HG02852 (cell line): Measurements from ENCODE around the gene GRM5.
"Not testable (repeated sequence)": the region's sequence is repeated elsewhere in the genome, so short reads cannot be mapped to it uniquely, and the experiment has no call there.

Experiments used
- ATAC-seq: cut with Tn5 transposase; IDR thresholded peaks from one replicate; pipeline ENCODE4 v1.9.1; 2021; ENCODE audit warnings: mild to moderate bottlenecking, moderate library complexity; ENCODE audit not compliant: unreplicated experiment

Gene GRM5

GRCh38 chr11:89065651-89066201, at the start of gene GRM5:
GRM5 (minus strand) TSS chr11:89065982; CDS start chr11:89047872, 18,110 bp downstream.
- not testable (repeated sequence) for ATAC-seq

GRCh38 chr11:89097956-89098355, 32.2 kb upstream of the GRM5 start:
- ATAC-seq: peak; percentile 89

- not testable (repeated sequence) for ATAC-seq
Measured at GRCh38 chr11:89093806-89094205, 28.0 kb upstream of the GRM5 start.

DNA sequence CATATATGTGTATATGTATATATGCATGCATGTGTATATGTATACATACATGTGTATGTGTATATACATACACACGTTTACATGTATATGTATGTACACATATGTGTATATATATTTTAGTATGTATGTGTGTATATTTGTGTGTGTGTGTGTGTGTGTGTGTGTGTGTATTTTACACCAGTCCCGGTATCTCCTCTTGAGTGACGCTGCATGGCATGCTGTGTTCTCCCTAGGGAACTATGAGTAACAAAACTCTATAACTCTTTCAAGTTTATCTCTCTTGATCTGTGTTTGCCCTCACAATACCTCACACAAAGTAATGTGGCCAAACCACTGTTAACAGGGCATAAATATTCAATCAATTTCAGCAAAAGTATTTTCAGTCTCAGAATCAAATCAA, 19.2 kb upstream of the GRM5 start:
- ATAC-seq: not testable (repeated sequence)

DNA sequence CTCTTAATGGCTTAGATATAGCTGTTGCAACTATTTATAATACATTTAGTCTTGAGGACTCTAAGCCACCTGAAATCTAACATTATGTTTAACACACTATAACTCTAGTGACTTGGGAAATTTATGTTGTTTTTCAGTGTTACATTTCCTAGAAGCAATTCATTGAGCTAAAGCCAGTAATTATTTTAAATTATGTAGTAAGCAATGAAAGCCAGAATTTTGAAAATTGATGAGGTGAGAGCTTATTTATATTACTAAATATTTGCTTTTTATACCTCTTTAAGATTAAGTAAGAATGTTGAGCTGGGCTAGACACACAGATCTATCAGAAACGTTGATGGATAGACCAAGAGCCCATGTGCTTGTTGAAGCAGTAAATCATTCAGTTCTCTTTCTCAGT, 5.1 kb upstream of the GRM5 start:
- not testable (repeated sequence) for ATAC-seq

DNA sequence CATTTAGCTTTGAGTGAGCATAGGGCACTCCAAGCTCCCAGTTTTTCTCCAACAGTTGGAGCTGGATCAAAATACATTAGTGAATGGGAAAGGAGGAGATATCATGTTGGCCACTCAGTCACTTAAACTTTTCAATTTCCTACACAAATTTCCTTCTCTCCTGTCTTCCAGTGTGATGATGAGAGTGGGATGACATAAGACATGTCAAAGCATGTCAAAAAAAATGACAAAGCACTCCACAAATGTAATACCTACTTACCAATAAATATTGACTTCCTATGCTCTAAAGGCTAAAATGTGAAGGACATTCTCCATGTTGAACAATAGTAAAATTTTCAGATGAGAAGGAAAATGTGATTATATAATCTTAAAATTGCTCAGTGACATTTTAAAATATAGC, 1.5 kb upstream of the GRM5 start:
- no peak for ATAC-seq

GRCh38 chr11:89065066-89065465, 716 bp downstream of the GRM5 start:
- ATAC-seq: no peak

DNA sequence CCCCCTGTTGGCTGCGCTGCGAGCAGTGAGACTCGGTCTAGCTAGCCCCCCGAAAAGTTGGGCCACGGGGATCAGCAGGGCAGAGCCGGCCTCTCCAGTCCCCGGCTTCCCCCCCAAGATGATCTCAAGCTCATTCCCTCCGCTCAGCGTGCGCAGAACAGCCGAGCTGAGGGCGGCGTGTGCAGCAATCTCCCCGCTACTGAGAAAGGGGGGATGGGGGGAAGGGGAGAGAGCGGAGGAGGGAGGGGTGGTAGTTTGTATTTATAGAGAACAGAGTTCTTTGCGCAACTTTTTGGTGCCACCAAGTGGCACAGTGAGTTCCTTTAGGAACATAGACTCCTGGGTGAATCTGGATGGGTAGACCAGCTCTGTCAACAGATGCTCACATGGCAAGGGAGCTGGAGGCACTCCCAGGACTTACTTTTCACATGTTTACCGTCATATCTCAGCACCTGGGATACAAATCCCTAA, 2.3 kb downstream of the GRM5 start:
- ATAC-seq: not testable (repeated sequence)

GRCh38 chr11:89062771-89063298, 2.9 kb downstream of the GRM5 start:
- ATAC-seq: not testable (repeated sequence)

DNA sequence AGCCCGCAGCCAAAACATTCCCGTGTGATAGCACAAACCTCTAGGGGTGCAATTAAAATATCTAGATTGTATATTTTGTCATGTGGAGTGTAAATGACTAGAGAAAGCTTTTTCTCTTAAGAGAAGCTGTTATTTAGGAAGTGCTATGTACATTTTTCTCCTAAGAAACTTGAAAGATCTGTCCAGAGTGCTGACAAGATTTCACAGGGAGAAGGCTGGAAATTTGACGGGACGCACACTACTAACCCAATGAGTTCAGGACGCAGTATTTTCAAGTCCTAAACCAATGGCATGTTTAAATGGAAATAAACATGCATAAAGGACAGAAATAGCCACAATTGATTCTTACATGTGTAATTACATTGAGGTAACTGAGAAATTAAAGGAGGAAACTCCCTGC, 3.9 kb downstream of the GRM5 start:
- not testable (repeated sequence) for ATAC-seq

DNA sequence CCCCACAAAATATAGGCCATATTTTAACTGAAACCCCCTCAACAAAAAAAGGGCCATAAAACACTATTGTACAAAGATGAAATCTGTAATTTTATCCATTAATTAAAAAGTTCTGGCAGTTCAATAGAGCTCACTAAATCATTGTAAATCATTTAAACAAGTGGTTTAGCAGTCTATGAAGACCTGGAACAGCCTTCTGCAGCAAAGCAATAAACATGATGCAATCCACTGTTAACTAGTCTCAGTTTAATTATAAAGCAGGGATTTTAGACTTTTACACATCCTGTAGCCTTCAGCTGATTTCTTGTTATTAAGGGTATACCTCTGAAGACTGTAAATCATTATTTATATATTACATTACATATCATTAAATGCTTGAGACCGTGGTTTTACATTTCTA, 8.4 kb downstream of the GRM5 start:
- not testable (repeated sequence) for ATAC-seq

DNA sequence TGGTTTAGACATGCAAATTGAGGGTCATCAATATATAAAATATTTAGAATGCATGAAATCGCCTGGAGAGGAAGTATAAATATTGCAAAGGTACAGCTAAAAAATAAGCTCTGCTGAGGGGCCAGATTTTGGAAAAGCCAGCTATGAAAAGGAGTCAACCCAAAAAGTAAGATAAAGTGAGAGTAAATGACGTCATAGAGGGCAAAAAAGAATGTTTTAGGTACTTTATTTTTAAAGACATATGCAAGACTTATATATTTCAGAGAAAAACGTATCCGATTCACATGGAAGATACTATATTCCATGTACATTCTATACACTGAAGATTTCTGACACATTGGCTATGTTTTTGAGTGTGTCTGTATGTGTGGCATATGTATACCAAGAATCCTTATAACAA, 13.6 kb downstream of the GRM5 start:
- ATAC-seq: no peak

DNA sequence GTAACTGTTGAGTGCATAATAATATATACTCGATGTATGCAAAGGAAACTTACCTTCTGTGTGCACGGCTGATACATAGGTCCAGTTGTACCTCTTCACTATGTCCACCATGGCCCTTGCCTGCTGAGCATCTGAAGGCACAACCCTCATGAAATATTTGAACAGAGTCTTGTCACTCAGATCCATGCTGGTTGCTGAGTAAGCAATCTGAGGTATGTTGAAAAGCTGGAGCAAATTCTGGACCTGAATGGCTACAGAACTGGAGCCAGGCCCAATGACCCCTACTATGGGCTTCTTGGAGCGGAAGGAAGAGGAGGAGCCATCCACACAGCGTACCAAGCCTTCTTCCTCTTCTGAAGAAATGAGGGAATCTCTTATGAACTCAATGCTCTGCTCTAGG, 18.6 kb downstream of the GRM5 start:
- ATAC-seq: not testable (repeated sequence)

GRCh38 chr11:89043861-89044588, 21.8 kb downstream of the GRM5 start:
- not testable (repeated sequence) for ATAC-seq

DNA sequence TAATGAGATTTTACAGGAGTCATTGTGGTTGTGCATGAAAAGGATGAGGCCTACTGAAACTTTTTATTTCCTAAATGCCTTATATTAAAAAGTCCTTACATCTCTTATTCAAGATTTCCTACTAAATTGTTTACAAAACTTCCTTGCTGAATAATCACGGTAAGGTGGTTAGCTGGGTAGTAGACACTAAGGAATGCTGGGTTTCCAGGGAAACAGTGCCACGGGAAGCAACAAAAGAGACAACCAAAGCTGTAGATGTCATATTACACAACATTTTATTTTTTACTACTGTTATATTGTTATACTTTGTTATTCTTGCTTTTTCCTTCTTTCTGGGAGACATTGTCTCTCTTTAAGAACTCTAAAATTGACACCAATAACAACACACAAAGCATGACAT, 36.1 kb downstream of the GRM5 start:
- not testable (repeated sequence) for ATAC-seq

DNA sequence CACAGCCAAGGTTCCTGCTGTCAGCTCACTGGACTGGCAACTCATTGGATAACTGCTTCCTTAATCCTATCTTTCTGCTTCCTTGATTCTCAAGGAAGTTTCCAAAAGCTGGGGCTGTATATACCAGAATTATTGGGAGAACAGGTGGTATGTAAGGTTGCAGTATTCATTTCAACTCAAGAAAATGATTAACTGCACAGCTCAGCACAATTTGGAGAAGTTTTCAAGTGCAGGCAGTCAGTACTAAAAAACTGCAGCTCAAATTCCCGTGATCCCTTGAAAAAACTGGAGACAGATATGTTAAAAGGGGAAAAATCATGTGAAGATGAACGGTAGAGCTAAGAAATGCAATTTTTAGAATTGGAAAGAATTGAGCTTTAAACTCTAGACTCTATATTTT, 44.4 kb downstream of the GRM5 start:
- ATAC-seq: no peak

GRCh38 chr11:89019827-89020547, 45.8 kb downstream of the GRM5 start:
- not testable (repeated sequence) for ATAC-seq

DNA sequence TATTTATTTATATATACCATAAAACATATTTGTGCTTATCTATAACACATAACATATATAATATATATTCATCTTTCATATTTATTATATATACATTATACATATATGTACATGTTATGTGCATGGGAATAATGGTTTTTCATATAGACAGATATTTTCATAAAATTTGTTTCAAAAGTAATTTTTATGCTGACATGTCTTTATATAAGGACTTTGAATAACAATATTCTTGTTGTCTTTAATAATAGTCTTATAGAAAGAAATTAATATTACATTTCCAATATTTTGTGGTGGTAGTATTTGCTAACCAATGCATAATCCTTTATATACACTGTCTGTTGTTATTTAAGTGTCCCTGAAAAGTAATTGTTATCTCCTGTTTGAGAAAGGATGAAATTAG, 49.6 kb downstream of the GRM5 start:
- ATAC-seq: no peak

DNA sequence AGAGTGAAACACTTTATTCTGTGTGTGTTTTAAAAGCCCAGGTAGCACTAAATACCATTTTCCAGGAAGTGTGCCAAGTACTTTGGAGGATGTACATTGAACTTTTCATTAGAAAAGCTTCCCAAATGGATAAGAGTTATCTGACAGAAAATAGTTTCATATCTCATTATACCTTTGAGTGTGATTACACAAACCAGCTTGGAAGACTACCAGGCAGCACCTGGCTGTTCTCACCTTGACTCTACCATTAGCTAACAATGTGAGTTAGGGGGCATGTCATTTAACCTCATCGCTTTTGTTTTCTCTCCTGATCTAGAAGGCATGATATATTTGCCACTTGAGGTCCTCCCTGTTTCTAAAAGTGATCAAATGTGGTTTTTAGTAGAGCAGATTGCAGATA, 50.2 kb downstream of the GRM5 start:
- no peak for ATAC-seq

GRCh38 chr11:89000852-89001251, 64.9 kb downstream of the GRM5 start:
- not testable (repeated sequence) for ATAC-seq

- ATAC-seq: no peak
Measured at GRCh38 chr11:88979641-88980040, 86.1 kb downstream of the GRM5 start.

GRCh38 chr11:88978992-88979391, 86.8 kb downstream of the GRM5 start:
- ATAC-seq: not testable (repeated sequence)
